ENCODE measurements around the gene AACS. TPM values are rescaled to one million over a fixed set of nuclear protein-coding genes. Genes with fewer than 3 reads are reported as not detected.

The AACS gene
- total RNA-seq, 1 donor from 2014 or later: 21.7 TPM

DNA sequence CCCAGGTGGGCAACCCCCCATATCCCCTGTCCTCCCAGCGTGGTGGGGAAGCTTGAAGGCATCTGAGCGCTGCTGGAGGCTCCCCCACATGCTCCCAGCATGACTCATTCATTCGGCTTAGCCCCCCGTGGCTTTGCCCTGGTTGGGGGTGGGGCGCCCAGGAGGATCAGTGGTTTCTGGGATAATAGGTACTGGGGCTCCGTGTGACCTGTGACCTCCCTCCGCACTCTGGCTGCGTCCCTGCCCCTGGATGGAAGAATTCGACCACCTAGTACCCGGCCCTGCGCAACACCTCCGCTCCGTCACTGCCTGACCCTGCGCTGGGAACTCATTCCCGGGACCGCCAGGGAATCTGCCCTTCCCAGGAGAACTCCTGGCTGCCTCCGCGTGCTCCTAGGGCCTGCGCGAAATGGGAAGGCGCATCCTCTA lies 120.1 kb downstream of the AACS start:
- no peak overlapping the region for H3K4me3 ChIP-seq

DNA sequence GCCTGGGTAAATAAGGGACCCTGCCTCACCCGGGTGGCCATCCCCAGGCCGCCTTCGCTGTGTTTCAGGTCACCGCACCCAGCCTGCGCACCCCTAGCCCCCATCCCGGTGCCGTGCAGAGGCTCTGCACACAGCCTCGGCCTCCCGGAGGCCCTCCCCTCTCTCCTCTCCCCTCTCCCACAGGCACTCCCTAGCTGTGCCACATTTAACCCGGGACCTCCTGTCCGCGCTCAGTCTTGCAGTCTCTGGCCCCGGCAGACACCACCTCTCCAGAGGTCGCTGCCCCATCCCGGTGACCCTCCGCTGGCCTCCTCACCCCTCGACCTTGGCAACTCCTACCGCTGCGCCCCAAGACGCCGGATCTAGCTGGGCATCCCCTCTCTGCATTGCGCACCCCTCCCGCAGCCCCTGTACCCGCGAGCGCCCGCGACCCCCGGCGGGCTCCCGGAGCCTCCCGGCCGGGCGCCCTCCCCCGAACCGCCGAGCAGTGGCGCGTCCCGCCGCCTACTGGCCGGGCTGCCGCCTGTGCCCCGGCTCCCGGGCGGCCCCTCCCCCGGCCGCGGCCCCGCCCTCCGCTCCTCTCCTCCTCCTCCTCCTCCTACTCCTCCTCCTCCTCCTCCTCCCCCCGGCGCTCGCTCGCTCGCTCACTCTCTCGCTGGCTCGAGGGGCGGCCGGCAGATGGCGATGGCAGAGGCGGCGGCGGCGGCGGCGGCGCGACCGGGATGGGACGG lies 120.7 kb downstream of the AACS start, which contains the start of gene TMEM132B:
TSS of gene TMEM132B (plus strand) at position 647 of the 731 bp plus-strand sequence.
- Histone ChIP-seq H3K36me3 (no peaks in the 10 kb centered on the region), H3K27ac (no peak within 1 kb of the TSS), H3K4me1 (peaks cover 19% of the 10 kb centered on the region), H3K9me3 (no peaks in the 10 kb centered on the region), H3K27me3 (ENCODE audit: low read depth) (peaks cover 75% of the 10 kb centered on the region), H3K4me3 (peak within 1 kb of the TSS; percentile 31)
- DNase-seq (peak; percentile 80), ATAC-seq (peak; percentile 83 to 87)
- intact Hi-C loops (cut with DNase I): no loop called here
- TF ChIP-seq, protein P1, sequence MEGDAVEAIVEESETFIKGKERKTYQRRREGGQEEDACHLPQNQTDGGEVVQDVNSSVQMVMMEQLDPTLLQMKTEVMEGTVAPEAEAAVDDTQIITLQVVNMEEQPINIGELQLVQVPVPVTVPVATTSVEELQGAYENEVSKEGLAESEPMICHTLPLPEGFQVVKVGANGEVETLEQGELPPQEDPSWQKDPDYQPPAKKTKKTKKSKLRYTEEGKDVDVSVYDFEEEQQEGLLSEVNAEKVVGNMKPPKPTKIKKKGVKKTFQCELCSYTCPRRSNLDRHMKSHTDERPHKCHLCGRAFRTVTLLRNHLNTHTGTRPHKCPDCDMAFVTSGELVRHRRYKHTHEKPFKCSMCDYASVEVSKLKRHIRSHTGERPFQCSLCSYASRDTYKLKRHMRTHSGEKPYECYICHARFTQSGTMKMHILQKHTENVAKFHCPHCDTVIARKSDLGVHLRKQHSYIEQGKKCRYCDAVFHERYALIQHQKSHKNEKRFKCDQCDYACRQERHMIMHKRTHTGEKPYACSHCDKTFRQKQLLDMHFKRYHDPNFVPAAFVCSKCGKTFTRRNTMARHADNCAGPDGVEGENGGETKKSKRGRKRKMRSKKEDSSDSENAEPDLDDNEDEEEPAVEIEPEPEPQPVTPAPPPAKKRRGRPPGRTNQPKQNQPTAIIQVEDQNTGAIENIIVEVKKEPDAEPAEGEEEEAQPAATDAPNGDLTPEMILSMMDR (IDR thresholded peaks at IDR 0.05): no peak

More for the DNA sequence above, 120.1 kb downstream of the AACS start:
- ATAC-seq (no peak), DNase-seq (no peak)
- TF ChIP-seq, protein P1 (IDR thresholded peaks at IDR 0.05): no peak
- intact Hi-C loops (cut with DNase I): no loop called here
- H3K27me3 ChIP-seq (ENCODE audit: low read depth): peaks cover 81% of the 10 kb centered on the region
- H3K9me3 ChIP-seq: no peaks in the 10 kb centered on the region
- H3K4me1 ChIP-seq: peaks cover 19% of the 10 kb centered on the region
- H3K36me3 ChIP-seq: no peaks in the 10 kb centered on the region
- no peak overlapping the region for H3K27ac ChIP-seq

DNA sequence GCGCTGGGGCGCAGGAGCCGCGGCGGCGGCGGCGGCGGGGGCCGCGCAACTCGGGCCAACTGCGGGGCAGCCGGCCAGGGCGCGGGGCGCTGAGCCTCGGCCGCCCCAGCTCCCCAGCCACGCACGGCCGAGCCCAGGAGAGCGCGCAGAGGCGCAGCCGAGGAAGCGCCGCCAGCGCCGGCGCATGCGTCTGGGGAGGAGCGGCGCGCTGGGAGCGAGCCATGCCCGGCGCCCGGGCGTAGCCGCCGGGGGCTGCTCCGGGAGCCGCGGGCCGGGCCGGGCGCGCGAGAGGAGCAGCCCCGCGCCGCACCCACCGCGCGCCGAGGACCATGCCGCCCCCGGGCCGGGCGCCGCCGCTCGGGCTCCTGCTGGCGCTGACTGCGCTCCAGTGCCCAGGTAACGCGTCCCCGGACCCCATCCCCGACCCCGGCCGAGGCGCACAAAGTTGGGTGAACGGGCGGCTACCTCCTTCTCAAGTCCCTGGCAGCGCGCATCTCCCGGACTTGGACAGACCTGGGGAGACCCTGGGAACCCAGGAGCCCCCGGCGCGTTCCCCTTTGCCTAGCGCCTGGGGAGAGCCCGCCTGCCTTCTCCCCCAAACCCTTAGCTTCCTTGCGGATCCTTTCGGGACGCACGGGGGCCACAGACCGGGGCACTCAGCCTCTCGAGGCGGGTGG lies 121.4 kb downstream of the AACS start:
- no peaks in the 10 kb centered on the region for H3K9me3 ChIP-seq
- H3K27ac ChIP-seq: no peak overlapping the region
- peaks cover 19% of the 10 kb centered on the region for H3K4me1 ChIP-seq
- peak overlapping the region; percentile 31 for H3K4me3 ChIP-seq
- ATAC-seq (no peak), DNase-seq (no peak)
- H3K36me3 ChIP-seq: no peaks in the 10 kb centered on the region
- TF ChIP-seq, protein P1 (IDR thresholded peaks at IDR 0.05): no peak
- intact Hi-C loops (cut with DNase I): no loop called here
- H3K27me3 ChIP-seq (ENCODE audit: low read depth): peaks cover 80% of the 10 kb centered on the region

DNA sequence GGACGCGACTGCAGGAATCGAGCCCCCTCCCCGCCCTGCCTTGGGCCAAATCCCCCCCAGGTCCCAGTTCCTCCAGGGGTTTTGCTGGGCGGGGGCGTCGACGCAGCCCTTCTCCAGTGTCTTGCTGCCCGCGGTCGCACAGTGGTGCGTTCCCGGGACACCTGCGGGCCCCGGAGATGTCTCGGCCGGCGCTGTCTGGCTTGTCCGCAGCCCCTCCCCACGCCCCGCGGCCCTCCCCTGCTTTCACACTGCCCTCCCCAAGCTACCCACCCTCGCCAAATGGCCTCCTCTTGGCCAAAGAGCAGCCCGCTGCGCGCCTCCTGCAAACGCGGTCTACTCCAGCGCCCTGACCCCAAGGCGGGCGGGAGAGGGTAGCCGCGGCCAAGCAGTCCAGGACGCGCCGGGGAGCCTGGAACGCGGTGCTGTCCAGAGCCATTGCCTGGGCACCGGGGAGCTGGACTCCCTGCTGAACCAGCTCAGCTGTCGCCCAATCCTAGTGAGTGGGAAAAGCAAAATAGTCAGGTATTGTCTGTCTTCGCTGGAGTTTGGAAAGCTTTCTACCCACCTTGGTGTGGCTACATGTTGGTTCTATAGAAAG lies 122.0 kb downstream of the AACS start:
- ATAC-seq (no peak), DNase-seq (no peak)
- TF ChIP-seq, protein P1 (IDR thresholded peaks at IDR 0.05): no peak
- H3K36me3 ChIP-seq: no peaks in the 10 kb centered on the region
- peaks cover 19% of the 10 kb centered on the region for H3K4me1 ChIP-seq
- H3K27me3 ChIP-seq (ENCODE audit: low read depth): peaks cover 82% of the 10 kb centered on the region
- no peaks in the 10 kb centered on the region for H3K9me3 ChIP-seq
- peak overlapping the region; percentile 31 for H3K4me3 ChIP-seq
- intact Hi-C loops (cut with DNase I): no loop called here
- no peak overlapping the region for H3K27ac ChIP-seq

DNA sequence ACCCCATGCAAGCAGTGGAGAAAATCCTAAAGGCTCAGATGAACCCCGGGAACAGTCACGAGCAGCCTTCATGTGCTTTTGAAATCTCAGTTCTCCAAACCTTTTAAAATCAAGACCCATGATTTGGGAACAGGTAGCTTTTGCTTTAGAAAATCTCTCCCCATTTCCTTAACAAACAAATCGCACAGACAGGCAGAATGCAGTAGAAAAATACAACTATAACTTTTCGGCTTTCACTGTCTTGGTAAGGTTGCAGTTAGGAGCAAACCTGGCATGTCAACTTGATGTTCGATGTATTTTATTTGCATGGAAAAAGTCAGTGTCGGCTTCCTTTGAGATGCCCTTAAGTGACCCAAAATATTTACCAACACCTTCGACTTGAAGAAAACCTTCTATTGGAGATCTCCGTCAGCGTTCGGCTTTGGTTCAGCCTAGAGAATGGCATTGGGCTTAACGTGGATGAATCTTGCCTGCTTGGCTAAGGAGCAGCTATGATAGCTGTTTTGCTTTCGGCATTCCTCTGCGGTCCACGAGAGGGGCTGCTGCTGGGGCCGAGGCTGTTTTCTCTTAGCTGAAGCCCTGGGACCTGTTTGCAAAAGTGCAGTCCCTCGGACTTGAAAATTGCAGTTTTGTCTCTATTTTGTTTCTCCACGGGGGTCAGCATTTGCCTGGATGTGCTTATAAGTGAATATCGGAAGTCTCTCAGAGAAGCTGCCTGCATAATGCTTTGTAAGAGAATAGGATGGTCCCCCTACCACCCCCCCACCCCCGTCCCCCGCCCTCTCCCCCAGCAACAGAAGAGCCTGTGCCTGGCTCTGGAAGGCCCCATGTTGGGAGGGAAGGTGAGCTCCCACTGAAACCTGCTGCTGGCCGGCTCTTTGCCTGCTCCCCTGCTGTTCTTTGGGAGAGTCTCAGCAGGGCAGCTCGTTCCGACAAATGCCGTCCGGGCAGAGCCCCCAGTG lies 122.8 kb downstream of the AACS start:
- intact Hi-C loops (cut with DNase I): no loop called here
- TF ChIP-seq, protein P1 (IDR thresholded peaks at IDR 0.05): no peak
- H3K4me1 ChIP-seq: peaks cover 19% of the 10 kb centered on the region
- no peak for DNase-seq
- ATAC-seq: no peak
- H3K27ac ChIP-seq: no peak overlapping the region
- no peaks in the 10 kb centered on the region for H3K36me3 ChIP-seq
- peaks cover 82% of the 10 kb centered on the region for H3K27me3 ChIP-seq (ENCODE audit: low read depth)
- H3K9me3 ChIP-seq: no peaks in the 10 kb centered on the region
- no peak overlapping the region for H3K4me3 ChIP-seq
